Heart left ventricle (tissue), 13 donors: ENCODE measurements around the gene NBPF1.
"Not testable (repeated sequence)": the region's sequence is repeated elsewhere in the genome, so short reads cannot be mapped to it uniquely, and the experiment has no call there.

Experiments used
- CTCF ChIP-seq, 12 donors: fragments of 200-600 bp; sonication (generic) in 4 of 12; IDR thresholded peaks; one replicate each; pipeline versions ENCODE4 v1.5.0 to v1.8.0; 2018 to 2022; ENCODE audit warnings: antibody characterized with exemption in 12 of 12, mild to moderate bottlenecking in 5 of 12
- POLR2A ChIP-seq, 2 donors: fragments of 450-650 bp; IDR thresholded peaks; one replicate each; pipeline ENCODE4 v1.6.1; 2017; ENCODE audit warnings: antibody characterized with exemption in 2 of 2, mild to moderate bottlenecking in 2 of 2, moderate library complexity in 2 of 2
- donor health status: ischemic (EF 13 %, LVEDD 7.1; RV severe dilation, severe dysfunction).
- donor health status: DM: no; HTN: yes; CAD: no.
- donor health status: DM: no; HTN: no; CAD: no.
- donor health status: ischemic (EF 25% LVEDD 6.9; RV normal size, moderate dysfunction).
- donor health status: ischemic (EF 25% LVEDD 5.7; RV mildly dilated, moderate dysfunction).
- donor health status: ischemic (EF 35%, LVEDD 5.7; RV mildly dilated, moderate dysfunction).
- donor health status: nonischemic (EF 11% LVEDD 7.7; RV severe dilation, severe dysfunction).
- donor health status: DM: yes; HTN: yes; CAD: no.
- donor health status: PGD.
- donor health status: ischemic (EF 29% LVEDD 5.4; RV normal size, mild dysfunction).
- donor health status: nonischemic (EF 23%, LVEDD 6.1; RV moderate dilation, normal function).

DNA sequence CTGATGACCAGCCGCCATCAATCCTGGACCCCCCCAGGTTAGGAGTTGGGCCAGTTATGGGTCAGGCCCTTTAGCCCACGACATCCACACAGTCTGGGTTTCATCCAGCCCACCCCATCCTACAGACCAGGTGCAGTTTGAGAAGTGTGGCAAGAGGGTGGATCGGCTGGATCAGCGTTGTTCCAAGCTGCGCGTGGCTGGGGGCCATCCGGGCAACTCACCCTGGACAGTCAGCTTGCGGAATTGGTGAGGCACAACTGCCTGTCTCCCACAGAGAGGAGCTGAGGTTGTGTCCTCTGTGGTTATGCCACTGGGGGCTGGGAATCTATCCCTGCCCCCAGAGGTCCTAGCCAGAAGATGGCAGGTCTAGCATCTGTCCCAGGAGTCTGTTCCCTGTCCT, 35.4 kb upstream of the NBPF1 start:
- not testable (repeated sequence) for TF ChIP-seq CTCF, POLR2A (IDR thresholded peaks at IDR 0.05)
